Activated CD4-positive, alpha-beta T cell treated with anti-CD3 and anti-CD28 coated beads for 24 hours (primary cell): Measurements from ENCODE around the gene POU2F3.
"Not testable (repeated sequence)": the region's sequence is repeated elsewhere in the genome, so short reads cannot be mapped to it uniquely, and the experiment has no call there.

Source experiments
- DNase-seq, 2 donors: peaks; one replicate each; pipeline ENCODE4 v3.0.0-alpha.2; 2020; ENCODE audit warnings: low read depth in 2 of 2

Gene POU2F3

DNA sequence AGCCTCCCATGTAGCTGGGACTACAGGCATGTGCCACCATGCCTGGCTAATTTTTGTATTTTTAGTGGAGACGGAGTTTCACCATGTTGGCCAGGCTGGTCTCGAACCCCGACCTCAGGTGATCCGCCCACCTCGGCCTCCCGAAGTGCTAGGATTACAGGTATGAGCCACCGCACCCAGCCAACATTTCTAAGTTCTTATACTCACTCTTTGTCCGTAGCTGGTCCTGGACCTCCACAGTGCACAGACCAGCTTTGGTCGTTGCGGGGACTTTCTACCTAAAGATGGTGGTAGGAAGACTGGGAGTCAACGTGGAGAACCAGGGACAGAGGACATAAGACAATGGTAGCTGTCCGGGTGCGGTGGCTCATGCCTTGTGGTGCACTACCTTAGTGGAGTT is 13.4 kb downstream of the POU2F3 start:
- not testable (repeated sequence) for DNase-seq

DNA sequence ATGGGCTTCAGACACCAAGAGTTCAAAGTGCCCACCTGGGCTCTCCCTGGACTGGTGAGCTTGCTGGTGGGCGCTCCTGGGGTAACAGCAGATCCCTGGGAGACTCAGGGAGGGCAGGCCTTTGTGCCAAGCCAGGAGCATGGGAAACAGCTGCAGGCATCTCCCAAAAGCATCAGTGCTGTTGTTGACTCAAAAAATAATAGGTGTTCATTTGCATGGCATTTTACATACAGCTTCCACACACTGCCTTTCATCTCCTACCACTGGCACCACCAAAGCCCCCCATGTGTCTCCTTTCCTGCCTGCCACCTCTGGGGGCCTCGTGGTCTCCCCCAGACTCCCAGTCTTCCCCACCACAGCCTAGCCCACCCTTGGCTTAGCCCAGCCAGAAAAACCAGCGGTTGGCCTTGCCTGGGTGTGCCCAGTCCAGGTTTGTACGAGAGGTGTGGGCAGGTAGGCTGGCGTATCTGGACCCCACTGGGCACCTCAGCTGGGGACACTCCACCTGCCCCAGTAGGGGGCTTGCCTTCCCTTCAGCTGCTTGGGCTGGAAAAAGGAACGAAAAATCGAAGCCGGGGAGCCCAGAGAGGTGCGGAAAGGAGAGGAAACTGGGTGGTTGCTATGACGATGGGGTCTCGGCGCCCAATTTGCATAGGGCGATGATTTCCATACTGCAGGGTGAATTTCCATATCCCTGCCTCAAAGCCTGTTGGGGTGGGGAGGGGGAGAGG is 15.0 kb downstream of the POU2F3 start:
- DNase-seq: no peak

DNA sequence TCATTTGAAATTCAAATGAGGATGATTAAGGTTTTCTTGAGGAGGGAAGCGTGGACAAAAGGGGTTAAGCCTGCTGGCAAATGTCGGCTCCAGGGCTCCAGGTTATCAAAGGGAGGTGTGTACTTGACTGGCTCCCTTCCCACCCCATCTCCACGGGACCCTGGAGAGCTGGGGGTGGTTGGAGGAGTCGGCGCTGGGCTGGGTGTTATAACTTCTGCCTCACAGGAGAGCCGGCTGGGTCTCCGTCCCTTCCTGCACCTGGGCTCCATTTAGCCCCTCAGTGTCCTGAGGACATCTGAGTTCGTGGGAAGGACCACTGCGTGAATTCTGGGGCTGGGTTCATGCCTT is 15.6 kb downstream of the POU2F3 start:
- no peak for DNase-seq

DNA sequence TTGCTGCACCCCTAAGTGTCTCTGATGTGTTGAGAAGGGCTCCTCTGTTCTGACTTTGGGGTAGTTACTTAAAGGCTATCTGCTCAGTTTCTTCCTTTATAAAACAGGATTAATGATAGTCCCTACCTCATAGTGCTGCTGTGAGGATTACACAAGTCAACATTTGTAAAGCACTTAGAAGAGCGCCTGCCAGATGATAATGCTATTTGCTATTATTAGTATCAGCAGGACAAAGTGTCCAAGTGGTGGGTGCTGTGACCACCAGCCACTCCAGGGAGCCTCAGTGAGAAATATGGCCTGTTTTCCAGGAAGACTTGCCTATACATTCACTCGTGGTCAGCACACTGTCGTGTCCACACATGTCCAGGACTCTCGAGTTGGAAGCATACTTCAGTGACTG is 16.2 kb downstream of the POU2F3 start:
- DNase-seq: no peak

DNA sequence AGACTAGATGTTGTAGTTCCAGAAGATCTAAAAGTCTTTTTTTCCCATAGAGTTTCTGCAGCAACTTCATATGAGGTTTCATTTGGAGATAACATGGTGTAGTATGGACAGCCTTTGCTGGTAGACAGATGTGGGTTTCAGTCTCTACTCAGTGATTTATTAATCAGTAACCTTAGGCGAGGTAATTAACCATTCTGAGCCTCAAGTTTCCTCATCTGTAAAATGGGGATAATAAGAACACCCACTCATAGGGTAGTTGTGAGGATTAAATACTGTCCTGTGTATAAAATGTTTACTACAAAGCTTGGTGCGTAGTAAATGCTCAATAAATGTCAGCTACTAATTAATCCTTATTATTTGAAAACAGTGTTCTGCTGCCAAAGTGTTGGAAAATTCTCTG is 16.8 kb downstream of the POU2F3 start:
- DNase-seq: no peak

DNA sequence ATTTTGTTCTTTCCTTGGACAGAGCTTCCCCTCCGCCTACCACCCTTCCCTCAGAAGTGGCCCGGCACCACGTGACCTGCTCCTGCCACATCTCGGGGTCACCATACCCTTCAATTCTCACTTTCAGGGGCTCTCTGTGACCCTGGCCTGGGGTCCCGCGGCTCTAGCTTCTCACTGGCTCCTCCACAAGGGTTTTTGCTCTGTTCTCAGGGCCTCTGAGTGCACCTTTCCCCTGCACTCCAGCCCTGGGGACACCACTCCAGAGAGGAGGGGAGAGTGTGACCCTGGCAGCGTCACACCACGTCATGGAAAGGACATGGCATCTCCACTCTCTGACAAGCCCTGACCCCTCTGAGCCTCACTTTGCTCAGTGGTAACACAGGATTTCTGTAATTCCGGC is 17.4 kb downstream of the POU2F3 start:
- no peak for DNase-seq

DNA sequence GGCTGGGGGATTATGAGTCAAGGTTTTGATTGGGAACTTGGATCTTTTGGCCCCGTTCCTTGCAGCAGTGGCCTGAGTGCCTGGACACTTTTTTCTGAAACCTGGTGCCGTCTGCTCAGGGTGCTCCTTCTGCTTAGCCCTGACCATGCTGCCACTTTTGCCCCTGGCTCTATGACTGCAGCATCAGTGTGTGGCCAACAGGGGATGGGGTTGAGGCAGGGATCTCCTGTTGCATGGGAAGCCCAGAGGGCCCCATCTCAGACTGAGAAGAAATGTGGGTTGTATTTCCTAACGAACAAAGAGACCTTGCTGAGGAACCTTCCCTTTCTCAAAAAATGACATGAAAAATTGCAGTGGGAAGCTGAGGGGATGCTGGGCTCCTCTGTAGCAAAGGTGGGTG is 18.7 kb downstream of the POU2F3 start:
- DNase-seq: no peak

DNA sequence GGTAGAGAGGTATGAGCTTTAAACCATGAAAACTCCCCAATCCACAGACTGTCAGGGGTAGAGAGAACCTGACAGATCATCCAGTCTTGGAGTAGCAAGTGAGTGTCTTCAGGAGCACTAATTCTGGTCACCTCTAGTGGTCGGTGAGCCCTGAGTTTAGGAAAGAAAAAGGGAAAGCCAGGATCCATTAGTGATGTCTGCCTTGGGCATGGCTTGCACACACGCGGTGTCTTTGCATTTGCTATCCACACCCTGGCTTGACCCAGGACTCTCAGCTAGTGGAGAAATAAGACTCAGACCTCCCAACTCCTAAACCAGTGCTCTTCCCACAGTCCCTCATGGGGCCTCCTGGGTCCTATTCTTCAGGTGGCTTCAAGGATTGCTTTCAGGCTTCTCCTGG is 19.3 kb downstream of the POU2F3 start:
- no peak for DNase-seq

DNA sequence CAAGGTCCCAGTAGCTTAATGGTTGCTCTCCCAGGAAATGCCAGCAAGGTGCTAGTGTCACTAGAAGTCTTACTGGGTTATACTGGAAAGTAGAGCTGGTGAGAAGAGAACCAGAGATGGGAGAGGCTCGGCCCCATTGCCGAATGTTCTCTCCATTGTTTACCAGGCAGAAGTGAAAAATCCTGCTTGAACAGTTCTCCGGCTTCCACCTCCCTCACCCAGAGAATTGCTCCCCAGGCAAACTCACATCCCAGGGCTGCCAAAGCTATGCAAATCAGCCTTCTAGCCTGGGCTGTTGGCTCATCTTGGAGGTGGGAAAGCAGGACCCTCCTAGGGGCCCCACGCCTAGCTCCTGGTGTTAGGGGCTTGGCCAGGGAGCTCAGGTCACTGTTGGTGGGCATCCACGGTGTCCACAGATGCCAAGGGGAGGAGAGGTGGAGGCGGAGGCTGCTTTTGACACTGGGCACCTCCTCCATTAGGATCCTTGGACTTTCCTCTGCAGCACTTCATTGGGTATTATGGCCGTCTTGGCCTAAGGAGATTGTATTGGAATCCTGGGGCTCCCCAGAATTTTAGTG is 20.1 kb downstream of the POU2F3 start:
- DNase-seq: no peak

DNA sequence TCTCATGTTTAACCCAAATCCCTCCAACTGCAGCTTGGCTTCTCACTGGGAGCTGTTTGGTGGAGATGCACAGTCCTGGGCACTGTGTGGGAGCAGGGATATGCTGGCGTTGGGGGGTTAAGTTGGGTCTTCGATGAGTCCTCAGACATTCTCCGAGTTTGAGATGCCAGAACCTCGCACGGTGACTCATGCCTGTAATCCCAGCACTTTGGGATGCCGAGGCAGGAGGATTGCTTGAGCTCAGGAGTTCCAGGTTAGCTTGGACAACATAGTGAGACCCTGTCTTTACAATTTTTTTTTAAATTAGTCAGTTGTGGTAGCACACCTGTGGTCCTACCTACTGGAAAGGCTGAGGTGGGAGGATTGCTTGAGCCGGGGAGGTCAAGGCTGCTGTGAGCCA is 20.7 kb downstream of the POU2F3 start:
- DNase-seq: no peak

DNA sequence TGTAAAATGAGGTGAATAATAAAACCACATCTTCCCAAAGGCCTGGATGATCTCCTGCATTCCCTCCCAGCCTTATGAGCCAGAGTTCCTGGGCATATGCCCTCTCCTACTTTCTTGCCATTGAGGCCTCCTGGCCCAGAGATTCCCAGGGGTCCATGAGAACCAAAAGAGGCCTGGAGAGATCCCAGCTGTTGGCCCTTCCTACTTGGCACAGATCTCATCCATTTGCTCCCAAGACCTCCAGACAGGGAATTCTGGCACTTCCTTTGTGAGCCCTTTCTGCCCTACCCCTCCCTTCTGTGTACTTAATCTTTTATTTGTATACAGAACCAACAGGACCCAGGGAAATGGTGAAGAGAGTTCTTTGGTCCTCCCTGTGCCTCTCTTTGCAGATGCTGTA is 21.4 kb downstream of the POU2F3 start:
- DNase-seq: no peak

DNA sequence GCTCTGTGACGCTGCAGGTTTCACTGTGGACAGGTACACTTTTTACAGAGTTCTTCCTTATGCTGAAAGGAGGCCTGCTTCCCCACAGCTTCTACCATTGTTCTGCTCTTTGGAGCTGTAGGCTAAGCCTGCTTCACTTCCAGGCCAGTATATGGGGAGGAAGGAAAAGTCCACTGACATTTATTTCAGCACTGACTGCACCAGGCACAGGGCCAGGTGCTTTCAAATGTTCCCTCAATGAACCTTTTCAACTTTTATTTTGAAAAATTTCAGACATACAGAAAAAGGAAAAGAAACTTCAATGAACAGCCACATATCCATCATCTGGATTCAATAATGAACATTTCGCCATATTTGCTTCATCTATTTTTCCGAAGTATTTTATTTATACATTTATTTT is 22.0 kb downstream of the POU2F3 start:
- DNase-seq: no peak

DNA sequence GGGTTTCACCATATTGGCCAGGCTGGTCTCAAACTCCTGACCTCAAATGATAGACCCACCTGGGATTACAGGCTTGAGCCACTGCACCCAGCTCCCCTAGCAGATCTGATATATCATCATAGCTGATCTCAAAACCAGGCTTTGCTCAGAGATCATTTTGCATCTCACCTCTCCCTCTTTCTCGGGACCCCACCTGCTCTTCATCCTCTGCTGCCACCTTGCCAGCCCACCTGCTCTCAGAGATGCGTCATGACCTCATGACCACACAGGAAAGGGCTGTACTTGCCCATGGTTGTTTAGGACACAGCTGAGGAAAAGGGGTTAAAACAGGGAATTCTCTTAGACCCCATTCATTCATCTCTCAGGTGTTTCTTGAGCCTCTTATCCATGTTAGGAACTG is 27.4 kb downstream of the POU2F3 start:
- DNase-seq: no peak

DNA sequence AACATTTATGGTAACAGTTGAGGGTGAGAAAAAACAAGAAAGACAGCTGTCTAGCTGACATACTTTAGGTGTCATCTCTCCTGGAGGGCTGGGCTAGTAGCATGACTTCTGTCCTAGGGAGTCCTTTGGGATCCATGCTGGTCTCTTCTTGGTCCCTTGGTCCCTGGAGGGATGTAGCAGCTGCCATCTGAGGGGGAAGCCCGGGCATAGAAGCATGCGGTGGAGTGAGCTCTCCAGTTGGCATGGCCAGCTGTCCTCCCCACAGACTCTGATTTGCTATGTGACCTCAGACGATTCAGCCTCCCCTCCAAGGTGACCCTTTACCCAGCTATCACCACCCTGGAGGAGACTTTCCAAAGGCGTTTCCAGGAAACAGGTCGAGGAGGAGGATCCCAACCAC is 28.7 kb downstream of the POU2F3 start:
- DNase-seq: no peak

DNA sequence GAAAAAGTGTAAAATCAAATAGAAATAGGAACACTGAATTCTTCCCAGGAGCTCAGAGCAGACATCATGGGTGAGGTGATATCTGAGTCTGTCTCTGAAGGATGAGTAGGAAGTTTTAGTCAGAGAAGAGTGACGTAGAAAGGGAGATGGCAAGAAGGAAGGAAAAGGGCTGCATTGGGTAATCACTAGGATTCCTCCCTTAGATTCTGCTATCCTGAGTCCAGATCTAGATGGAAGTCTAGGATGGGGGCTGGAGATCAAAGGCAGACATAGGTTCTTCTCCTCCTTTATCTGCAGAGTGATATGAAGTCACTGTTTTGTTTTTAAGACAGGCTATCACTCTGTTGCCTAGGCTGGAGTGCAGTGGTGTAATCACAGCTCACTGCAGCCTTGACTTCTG is 30.4 kb downstream of the POU2F3 start:
- DNase-seq: no peak

DNA sequence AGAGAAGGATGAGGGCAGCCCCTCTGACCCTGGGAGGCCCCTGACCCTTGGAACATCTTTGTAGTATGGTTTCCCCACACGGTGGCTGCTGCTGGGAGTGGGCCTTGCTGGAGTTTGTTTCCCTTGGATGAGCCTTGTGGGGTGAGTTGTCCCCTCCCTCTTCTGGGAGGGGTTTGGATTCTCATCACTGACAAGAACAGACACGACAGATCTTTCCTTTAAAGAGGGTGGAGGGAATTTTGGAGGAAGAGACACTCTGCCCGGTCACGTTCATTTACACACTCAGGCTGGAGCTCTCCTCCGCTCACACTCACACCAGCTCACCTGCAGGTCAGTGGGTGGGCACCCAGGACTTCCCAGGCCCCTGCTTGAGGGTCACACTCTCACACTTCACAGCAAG is 31.7 kb downstream of the POU2F3 start:
- DNase-seq: no peak

DNA sequence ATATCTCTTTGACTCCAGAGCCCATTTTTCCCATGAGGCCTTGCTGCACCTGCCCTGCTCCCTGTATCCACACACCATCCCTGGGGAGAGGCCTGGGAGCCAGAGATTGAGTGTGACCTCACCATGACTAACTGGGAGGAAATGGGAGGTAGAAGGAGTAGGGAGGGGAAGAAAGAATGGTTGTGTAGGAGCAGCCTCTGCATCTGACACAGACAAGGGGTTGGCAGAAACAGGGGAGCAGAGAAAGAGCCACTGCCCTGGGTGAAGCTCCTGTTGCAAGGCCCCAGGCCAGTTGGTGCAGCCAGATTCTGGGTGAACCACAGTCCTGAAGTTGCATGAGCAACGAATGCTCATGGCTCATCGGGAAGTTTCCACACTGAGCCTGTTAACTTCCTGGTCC is 32.4 kb downstream of the POU2F3 start:
- DNase-seq: no peak

DNA sequence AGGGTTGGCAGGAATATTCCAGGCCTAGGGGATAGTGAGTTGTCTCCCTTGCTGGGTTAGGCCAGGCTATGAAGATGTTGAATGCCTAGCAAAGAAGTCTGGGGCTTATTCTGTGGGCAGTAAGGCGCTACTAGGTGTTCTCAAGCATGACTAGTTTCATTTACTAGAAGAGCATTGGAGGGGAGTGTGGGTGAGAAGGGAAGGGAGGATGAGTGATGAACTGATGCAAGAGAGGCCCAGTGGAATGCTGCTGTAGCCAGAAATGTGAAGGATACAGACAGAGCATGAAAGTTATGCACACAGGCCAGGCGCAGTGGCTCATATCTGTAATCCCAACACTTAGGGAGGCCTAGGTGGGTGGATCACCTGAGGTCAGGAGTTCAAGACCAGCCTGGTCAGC is 33.5 kb downstream of the POU2F3 start:
- DNase-seq: no peak

DNA sequence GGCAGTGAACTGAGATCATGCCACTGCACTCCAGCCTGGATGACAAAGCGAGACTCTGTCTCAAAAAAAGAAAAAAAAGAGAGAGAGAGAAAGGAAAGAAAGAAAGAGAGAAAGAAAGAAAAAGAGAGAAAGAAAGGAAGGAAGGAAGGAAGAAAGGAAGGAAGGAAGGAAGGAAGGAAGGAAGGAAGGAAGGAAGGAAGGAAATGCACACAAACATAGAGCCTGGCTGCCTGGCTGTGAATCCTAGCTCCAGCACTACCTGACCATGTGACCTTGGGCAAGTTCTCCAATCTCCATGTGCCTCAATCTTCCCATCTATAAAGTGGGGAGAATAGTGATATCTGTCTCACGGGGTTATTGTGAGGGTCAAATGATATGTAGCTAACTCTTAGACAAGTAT is 34.0 kb downstream of the POU2F3 start:
- not testable (repeated sequence) for DNase-seq

DNA sequence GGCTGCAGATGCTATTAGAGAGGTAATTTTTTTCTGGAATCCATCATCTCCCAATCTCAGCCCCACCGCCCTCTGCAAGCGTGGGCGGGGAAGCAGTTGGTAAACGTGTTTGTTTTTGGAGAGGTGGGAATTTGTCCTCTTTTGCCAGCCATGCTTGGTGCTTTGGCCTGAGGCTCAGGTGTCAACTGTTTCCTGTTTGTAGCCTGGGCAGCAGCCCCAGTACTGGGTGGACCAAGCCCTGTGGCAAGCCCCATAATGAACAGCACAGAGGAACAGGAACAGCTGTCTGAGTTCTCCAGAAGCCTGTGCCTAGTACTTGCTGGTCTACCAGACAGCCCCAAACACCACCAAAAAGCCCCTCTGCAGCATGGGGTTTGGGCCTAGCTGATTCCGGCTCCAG is 39.6 kb downstream of the POU2F3 start:
- no peak for DNase-seq

DNA sequence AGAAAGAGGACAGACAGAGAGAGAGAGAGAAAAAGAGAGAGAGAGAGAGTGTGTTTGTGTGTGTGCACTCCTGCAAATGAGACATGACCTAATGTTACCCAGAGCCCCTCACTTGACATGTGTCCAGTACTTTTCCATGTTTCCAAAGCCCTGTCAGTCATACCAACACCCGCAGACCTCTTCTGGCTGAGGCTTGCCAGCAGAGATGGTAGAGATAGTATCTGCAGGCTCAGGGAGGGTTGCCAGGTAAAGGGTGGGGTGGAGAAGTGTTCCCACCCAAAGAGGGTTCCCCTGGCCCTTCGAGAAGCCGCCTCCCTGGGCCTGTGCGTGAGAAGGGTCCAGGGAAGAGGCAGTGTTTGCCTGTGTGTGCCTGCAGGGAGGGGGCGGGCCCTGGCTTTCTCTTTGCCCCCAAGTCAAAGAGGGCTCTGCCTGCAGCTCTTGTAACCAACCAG is 40.7 kb downstream of the POU2F3 start:
- no peak for DNase-seq

DNA sequence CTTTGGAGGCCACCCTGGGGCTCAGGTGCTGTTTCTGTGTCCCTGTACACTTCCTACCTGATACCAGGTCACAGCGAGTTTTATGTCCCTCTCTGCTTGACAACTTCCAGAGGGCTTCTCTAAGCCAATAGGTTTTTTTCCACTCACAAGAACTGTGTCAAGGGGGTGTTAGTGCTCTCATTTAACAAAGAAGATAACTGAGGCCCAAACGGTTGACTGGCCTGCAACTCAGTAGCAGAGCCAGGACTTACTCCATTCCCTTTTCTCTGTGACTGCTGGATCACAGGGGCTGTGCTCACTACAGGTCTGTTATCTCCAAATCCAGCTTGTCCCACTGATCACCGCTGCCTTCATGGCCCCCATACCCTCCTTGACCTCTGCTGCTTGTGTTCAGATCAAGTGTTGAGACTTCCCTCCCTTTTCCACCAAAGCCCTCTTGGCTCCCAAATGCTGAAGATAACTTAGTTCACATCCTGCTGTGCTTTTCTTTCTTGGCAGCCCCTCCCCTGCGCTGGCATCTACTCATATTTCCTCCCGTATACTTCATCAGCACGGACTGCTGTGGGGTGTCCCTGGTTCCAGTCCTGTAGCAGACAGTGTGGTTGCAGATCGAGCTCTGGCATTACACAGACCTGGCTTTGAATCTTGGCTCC is 41.3 kb downstream of the POU2F3 start:
- DNase-seq: no peak

DNA sequence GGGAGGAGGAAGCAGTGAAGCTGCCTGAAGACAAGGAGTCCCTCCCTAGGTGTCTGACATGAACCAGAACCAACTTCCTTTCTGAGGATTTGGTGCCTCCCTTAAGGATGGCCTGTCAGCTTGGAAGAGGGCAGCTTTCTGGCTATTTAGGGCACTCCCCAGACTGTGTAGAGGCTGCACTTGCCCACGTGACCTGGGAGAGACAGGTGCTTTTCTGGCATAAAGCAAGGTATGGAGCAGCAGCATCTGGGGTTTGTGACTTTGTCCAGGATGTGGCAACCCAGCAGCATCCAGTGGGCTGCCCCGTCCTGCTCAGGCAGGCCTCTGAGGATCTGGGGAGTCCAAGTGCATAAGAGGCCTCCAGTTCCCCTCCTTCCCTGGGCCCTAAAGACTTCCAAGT is 43.2 kb downstream of the POU2F3 start:
- DNase-seq: no peak

DNA sequence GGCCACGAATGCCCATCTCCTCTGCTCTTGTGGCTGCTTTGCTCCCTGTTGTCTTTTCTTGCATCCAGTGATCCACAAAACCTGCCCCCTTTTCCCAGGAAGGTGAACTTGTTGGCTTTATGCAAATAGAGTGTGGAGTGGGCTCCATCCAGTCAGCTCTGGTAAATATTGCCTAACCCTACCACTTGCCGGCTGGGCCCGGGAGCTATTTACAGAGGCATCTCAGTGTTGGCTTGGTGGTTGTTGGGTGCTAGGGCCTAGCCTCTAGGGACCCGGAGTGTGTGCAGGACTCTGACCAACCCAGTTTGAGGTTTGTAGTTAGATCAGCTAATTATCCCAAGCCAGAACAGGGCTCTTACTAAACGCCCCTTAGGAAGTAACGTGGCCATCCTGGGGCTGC is 44.3 kb downstream of the POU2F3 start:
- DNase-seq: no peak
